ENCODE results near the gene ETS2. TPM values are rescaled to one million over a fixed set of nuclear protein-coding genes. Genes with fewer than 3 reads are reported as not detected.

Gene ETS2
- total RNA-seq, 1 experiment from 2014 or later = 49.9 TPM

DNA sequence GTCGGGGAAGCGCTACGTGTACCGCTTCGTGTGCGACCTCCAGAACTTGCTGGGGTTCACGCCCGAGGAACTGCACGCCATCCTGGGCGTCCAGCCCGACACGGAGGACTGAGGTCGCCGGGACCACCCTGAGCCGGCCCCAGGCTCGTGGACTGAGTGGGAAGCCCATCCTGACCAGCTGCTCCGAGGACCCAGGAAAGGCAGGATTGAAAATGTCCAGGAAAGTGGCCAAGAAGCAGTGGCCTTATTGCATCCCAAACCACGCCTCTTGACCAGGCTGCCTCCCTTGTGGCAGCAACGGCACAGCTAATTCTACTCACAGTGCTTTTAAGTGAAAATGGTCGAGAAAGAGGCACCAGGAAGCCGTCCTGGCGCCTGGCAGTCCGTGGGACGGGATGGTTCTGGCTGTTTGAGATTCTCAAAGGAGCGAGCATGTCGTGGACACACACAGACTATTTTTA is 17.1 kb downstream of the ETS2 start:
- no TSS peak for BruUV-seq (replicated peaks)
- TF ChIP-seq, protein P1, sequence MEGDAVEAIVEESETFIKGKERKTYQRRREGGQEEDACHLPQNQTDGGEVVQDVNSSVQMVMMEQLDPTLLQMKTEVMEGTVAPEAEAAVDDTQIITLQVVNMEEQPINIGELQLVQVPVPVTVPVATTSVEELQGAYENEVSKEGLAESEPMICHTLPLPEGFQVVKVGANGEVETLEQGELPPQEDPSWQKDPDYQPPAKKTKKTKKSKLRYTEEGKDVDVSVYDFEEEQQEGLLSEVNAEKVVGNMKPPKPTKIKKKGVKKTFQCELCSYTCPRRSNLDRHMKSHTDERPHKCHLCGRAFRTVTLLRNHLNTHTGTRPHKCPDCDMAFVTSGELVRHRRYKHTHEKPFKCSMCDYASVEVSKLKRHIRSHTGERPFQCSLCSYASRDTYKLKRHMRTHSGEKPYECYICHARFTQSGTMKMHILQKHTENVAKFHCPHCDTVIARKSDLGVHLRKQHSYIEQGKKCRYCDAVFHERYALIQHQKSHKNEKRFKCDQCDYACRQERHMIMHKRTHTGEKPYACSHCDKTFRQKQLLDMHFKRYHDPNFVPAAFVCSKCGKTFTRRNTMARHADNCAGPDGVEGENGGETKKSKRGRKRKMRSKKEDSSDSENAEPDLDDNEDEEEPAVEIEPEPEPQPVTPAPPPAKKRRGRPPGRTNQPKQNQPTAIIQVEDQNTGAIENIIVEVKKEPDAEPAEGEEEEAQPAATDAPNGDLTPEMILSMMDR (IDR thresholded peaks at IDR 0.05; ENCODE audit: unreplicated experiment) = no peak
- no peaks in the 10 kb centered on the region for H3K9me3 Mint-ChIP-seq (ENCODE audit: low read depth, unreplicated experiment)
- no peak overlapping the region for H3K4me3 Mint-ChIP-seq (ENCODE audit: low read depth, unreplicated experiment)
- intact Hi-C loops (cut with micrococcal nuclease; ENCODE audit: unreplicated experiment) = no loop called here
- CTCF ChIA-PET = no interaction called here
- H3K27me3 Mint-ChIP-seq (ENCODE audit: unreplicated experiment) = no peaks in the 10 kb centered on the region
- no peak for DNase-seq
- H3K4me1 Mint-ChIP-seq (ENCODE audit: low read depth, unreplicated experiment) = peaks cover 19% of the 10 kb centered on the region
- no peak overlapping the region for H3K27ac Mint-ChIP-seq (ENCODE audit: unreplicated experiment)
- peaks cover 66% of the 10 kb centered on the region for H3K36me3 Mint-ChIP-seq (ENCODE audit: insufficient read depth, unreplicated experiment)

DNA sequence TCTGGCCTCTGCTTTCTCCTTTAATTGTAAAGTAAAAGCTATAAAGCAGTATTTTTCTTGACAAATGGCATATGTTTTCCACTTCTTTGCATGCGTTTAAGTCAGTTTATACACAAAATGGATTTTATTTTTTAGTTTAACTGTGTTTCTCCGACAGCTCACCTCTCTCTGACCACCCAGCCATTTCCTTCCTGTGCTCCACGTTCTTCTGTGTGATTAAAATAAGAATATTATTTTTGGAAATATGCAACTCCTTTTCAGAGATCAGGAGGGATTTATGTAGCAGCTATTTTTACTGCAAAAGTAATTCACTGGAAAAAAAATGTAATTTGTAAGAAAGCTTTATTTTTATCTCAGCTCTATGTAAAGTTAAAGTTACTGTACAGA is 18.0 kb downstream of the ETS2 start:
- H3K27ac Mint-ChIP-seq (ENCODE audit: unreplicated experiment) = no peak overlapping the region
- TF ChIP-seq, protein P1 (IDR thresholded peaks at IDR 0.05; ENCODE audit: unreplicated experiment) = no peak
- CTCF ChIA-PET = no interaction called here
- H3K27me3 Mint-ChIP-seq (ENCODE audit: unreplicated experiment) = no peaks in the 10 kb centered on the region
- intact Hi-C loops (cut with micrococcal nuclease; ENCODE audit: unreplicated experiment) = no loop called here
- H3K4me3 Mint-ChIP-seq (ENCODE audit: low read depth, unreplicated experiment) = no peak overlapping the region
- H3K4me1 Mint-ChIP-seq (ENCODE audit: low read depth, unreplicated experiment) = peaks cover 13% of the 10 kb centered on the region
- peaks cover 56% of the 10 kb centered on the region for H3K36me3 Mint-ChIP-seq (ENCODE audit: insufficient read depth, unreplicated experiment)
- DNase-seq = no peak
- no TSS peak for BruUV-seq (replicated peaks)
- no peaks in the 10 kb centered on the region for H3K9me3 Mint-ChIP-seq (ENCODE audit: low read depth, unreplicated experiment)

DNA sequence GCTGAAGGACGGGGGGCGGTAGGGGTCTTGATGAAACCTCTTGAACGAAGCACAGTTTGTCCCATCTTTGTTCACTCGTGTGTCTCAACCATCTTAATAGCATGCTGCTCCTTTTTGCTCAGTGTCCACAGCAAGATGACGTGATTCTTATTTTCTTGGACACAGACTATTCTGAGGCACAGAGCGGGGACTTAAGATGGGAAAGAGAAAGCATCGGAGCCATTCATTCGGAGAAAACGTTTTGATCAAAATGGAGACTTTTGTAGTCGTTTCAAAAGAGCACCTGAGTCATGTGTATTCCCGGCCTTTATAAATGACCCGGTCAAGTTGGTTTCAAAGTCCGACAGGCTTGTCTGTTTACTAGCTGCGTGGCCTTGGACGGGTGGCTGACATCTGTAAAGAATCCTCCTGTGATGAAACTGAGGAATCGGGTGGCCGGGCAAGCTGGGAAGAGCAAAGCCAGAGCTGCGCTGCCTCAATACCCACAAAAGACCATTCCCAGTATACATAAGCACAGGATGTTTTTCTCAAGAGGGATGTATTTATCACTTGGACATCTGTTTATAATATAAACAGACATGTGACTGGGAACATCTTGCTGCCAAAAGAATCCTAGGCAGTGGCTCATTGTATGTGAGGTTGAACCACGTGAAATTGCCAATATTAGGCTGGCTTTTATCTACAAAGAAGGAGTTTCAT is 18.5 kb downstream of the ETS2 start:
- H3K4me1 Mint-ChIP-seq (ENCODE audit: low read depth, unreplicated experiment) = peaks cover 13% of the 10 kb centered on the region
- H3K36me3 Mint-ChIP-seq (ENCODE audit: insufficient read depth, unreplicated experiment) = peaks cover 53% of the 10 kb centered on the region
- intact Hi-C loops (cut with micrococcal nuclease; ENCODE audit: unreplicated experiment) = no loop called here
- CTCF ChIA-PET = no interaction called here
- TF ChIP-seq, protein P1 (IDR thresholded peaks at IDR 0.05; ENCODE audit: unreplicated experiment) = no peak
- DNase-seq = no peak
- no peak overlapping the region for H3K27ac Mint-ChIP-seq (ENCODE audit: unreplicated experiment)
- no peaks in the 10 kb centered on the region for H3K9me3 Mint-ChIP-seq (ENCODE audit: low read depth, unreplicated experiment)
- no peaks in the 10 kb centered on the region for H3K27me3 Mint-ChIP-seq (ENCODE audit: unreplicated experiment)
- H3K4me3 Mint-ChIP-seq (ENCODE audit: low read depth, unreplicated experiment) = no peak overlapping the region
- TSS peak; percentile 6 for BruUV-seq (replicated peaks)

DNA sequence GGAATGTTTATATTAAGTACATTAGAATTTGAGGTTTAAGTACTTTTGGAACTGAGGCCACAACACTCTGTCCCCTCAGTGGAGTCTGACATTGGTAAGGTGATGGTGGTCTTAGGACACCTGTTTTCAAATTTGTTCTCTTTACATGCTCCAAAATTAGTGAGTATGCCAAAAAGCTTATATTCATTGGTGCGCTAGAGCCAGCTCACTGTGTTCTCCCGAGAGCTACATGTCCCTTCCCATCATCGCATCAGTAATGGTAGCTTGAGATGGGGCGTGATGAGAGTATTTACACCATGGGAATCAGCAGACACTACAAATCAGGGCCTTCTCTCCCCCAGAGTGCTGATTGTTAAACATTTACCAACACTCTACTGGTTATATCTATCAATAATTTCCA is 19.5 kb downstream of the ETS2 start:
- Mint-ChIP-seq H3K36me3 (ENCODE audit: insufficient read depth, unreplicated experiment) (peaks cover 43% of the 10 kb centered on the region), H3K27ac (ENCODE audit: unreplicated experiment) (no peak overlapping the region), H3K9me3 (ENCODE audit: low read depth, unreplicated experiment) (no peaks in the 10 kb centered on the region), H3K27me3 (ENCODE audit: unreplicated experiment) (no peaks in the 10 kb centered on the region), H3K4me1 (ENCODE audit: low read depth, unreplicated experiment) (peaks cover 4% of the 10 kb centered on the region), H3K4me3 (ENCODE audit: low read depth, unreplicated experiment) (no peak overlapping the region)
- CTCF ChIA-PET = no interaction called here
- BruUV-seq (replicated peaks) = no TSS peak
- TF ChIP-seq, protein P1 (IDR thresholded peaks at IDR 0.05; ENCODE audit: unreplicated experiment) = no peak
- DNase-seq = no peak
- intact Hi-C loops (cut with micrococcal nuclease; ENCODE audit: unreplicated experiment) = no loop called here

Data from Calu3 (cell line).